HG02623 (cell line): Measurements from ENCODE around the gene GSTK1.
"Not testable (repeated sequence)": the region's sequence is repeated elsewhere in the genome, so short reads cannot be mapped to it uniquely, and the experiment has no call there.

ENCODE experiments used
- ATAC-seq: cut with Tn5 transposase; IDR thresholded peaks from one replicate; pipeline ENCODE4 v1.9.1; 2021; ENCODE audit warnings: moderate library complexity; ENCODE audit not compliant: unreplicated experiment

GSTK1 gene

DNA sequence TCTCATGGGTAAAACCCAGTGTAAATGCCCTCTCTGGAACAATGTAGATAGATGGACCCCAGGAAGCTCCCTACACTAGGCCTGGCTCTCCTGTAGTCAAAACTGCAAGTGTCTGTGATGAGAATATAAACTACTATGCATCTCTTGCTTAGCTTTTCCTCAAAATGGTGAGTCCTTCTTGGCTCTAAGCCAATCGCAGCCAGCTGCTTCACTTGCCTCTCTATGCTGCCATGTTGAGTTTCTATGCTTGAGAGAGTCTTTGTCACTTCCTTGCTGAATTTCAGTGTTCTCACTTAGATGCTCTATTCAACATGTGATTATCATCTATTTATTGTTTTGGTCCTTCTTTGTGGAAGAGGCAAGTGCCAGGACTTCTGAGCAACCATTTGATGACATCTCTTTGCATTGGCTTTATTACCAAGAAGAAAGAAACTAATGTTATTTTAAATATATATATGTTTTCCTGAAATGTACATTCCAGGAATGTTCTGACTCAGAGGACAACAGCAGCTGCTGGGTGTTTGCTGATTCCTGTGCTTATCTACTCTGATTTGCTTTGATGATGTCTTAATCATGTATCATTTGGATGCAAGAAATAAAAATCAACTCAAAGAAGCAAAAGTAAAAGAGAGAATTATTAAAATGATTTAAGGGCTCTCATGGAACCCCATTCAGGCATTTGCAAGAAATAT is 24.8 kb upstream of the GSTK1 start:
- no peak for ATAC-seq

DNA sequence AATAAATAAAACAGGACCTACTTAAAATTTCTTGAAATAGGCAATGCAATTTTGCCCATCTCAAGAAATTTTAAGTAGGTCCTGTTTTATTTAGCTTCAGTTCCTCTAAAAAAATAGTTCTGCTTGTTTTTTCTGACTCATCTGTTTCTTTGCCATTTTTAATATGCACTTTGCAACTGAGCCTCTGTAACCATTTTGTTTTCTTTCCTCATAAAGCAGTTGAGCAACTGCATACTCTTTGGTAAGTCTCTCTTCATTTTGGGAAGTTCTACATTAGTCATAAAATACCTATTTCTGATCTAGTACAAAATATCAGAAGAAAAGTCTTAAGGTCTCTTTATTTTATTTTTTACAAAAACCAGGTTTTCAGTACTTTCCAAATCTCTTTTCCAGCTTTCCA is 23.4 kb upstream of the GSTK1 start:
- no peak for ATAC-seq

DNA sequence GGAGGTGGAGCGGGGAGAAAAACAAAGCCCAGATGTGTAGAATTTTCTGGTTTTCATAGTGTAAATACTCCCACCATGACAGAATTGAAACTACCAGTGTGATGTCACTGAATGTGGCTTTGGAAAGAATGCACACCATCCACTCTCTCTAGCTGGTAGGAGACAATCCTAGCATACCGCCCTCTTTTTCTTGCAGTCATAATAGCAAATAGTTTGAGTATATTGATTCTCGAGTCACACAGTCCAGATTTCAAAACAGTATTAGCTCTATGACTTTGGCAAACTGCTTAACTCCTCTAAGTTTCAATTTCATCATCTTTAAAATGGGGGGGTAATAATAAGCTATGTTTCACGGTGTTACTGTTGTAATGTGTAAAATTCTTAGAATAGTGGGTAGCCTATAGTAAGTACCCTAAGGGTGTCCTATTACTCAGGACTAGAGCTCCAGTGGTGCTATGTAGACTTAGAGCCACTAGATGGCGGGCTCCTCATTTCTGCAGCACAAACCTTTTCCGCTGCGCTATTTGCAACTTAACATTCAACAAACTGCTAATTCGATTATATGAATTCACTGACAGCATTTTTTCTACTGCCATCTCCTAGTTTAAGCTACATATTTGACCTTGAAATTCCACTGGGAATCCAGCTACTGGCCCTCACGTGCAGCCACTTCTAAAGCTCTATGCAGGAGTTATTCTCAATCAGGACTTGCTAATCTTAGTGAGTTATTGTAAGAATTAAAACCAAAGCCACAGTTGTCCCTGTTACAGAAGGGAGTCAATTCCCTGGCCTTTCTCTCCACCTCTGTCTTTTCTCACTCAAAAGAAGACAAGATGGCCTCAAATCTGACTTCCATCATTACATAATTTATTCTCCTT is 22.7 kb upstream of the GSTK1 start:
- ATAC-seq, result peak; percentile 97

DNA sequence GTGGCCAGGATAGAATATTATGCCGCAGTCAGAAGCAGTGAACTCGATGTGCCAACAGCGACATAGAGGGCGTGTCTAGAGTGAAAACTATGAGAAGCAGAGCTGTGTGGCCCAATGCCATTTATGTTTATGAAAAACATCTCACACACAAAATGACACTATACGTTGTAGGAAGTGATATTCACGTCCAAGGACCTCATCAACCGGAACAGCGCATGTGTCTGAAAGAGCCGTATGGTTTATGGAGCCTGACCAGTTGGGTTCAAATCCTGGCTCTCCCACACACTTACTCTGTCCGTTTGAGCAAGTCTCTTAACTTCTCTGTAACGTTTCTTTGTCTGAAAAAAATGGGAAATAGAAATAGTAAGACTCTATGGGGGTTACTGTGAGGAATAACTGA is 20.9 kb upstream of the GSTK1 start:
- no peak for ATAC-seq

DNA sequence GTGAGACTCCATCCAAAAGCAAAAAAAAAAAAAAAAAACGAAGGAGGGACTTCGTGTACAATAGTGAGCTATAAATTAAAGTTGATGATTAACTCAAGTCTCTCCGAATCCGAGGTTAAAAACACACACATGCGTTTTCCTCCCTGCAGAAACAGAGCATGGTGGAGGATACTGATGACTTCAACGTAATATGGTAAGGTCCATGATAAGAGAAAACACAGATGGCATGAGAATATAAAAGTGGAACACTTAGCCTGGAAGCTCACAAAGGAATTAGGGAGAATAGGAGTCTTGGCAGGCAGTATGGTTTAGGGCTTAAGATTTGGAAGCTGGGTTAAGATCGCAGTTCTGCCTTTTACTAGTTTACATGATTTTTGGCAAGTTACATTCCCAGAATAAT is 20.1 kb upstream of the GSTK1 start:
- ATAC-seq, result no peak

DNA sequence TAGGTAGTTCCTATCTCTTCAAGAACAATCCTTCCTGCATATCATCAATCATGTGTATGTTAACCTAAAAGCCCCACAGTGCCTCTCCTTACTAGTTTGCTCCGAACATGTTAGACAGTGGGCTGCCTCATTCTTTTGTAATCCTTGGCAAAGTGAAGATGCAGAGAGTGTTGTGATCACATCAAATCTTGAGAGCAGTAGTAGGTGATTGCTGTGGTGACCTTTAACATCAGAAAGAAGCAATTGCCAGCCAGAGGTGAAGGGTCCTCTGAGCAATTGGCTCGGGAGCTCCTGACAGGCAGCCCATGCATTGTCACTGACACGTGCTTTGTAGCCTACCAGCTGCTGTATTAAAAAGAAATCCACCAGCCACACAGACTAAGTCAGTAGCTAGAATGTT is 19.6 kb upstream of the GSTK1 start:
- ATAC-seq, result no peak

DNA sequence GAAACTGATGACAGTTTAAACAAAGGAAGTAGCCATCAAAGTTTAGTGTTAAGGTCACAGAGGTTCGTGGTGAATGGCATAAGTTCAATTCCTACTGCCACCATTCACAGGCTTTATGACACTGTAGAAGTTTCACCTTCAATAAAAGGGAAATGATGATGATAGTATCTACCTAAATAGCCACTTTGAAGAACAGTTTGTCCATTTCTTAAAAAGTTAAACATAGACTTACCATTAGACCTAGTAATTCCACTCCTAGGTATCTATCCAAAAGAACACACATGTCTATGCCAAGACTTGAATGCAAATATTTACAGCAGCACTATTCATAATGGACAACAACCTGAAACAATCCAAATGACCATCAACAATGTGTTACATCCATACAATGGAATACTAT is 18.9 kb upstream of the GSTK1 start:
- ATAC-seq, result no peak

DNA sequence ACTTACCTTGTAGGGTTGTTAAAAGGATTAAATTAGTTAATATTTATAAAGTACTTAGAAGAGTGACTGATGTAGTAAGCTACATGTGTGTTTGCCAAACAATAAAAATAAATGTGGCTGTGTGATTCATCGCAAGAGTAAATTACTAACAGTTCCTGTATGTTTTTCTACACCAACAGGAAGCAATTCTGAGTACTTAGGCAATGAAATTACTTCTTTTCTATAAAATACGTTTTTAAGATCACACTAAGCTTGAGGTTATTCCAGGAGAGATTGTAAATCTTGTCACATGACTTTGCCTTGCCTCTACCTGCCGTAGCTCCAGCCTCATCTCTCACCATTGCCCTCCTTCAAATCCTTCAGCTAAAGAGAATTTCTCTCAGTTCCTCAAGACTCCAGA is 18.1 kb upstream of the GSTK1 start:
- no peak for ATAC-seq

DNA sequence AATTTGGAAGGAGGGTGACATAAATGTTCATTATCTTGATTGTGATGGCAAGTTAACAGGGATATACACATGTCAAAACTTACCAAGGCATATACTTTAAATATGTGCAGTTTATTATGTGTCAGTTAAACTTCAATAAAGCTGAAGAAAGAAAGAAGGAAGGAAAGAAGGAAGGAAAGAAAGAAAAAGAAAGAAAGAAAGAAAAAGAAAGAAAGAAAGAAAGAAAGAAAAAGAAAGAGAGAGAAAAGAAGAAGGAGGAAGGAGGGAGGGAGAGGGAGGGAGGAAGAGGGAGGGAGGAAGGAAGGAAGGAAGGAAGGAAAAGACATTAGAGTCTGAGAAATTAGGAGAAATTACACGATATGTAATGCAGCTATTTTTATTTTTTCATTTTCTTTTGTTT is 15.9 kb upstream of the GSTK1 start:
- no peak for ATAC-seq

DNA sequence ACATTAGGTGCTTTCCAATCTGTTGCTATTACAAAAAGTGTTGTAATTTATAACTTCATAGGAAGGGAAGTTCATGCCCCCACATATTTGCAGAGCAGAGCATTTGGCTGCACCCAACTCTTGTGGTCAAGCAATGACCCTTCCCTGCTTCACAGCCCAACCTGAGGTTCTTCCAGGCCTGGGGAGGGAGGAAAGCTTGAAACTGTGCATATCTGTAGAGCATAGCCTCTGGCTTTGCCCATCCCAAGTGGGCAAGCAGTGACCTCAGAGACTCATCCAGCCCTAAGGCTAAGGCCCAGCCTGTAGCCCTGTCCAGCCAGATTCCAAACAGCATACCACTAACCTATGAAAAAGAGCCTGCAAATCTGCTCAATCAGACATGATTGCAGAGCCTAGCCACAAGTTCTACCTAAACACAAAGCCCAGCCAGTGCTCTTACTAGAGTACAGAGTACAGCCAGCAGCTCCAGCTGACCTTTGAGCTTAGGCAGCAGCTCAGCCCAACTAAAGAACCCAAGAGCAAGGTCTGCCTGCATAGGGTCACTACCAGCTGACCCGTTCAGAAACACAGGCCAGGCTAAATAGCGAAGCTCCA is 14.4 kb upstream of the GSTK1 start:
- no peak for ATAC-seq

DNA sequence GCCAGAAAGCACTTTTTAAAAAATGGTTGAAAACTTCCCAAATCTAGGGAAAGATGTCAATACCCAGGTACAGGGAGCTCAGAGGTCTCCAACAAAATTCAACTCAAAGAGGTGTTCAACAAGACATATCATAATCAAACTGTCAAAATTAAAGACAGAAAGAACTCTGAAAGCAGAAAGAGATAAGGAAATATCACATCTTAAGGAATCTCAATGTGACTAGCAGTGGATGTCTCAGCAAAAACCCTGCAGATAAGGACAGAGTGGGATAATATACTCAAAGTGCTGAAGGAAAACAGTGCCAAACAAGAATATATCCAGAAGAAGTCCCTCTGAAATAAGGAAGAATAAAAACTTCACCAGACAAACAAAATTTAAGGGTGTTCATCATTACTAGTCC is 13.0 kb upstream of the GSTK1 start:
- no peak for ATAC-seq

DNA sequence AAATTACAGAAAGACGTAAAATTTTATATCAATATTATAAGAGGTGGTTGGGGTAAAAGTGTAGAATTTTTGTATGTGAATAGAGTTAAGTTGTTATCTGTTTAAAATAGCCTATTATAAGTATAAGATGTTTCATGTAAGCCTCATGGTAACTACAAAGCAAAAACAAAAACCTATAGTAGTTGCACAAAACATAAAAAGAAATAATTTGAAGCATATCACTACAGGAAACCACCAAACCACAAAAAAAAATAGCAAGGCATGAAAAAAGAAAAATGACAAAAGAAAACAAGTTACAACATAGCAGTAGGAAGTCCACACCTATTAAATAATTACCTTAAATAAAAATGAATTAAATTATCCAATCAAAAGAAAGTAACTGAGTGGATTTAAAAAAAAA is 12.4 kb upstream of the GSTK1 start:
- ATAC-seq, result no peak

DNA sequence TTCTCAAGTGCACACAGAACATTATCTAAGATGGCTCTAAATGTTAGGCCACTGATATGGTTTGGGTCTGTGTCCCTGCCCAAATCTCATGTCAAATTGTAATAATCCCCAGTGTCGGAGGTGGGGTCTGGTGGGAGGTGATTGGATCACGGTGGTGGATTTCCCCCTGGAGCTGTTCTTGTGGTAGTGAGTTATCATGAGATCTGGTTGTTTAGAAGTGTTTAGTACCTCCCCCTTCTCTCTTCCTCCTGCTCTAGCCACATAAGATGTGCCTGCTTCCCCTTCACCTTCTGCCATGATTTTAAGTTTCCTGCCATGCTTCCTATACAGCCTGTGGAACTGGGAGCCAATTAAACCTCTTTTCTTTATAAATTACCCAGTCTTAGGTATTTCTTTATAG is 11.2 kb upstream of the GSTK1 start:
- ATAC-seq, result no peak

DNA sequence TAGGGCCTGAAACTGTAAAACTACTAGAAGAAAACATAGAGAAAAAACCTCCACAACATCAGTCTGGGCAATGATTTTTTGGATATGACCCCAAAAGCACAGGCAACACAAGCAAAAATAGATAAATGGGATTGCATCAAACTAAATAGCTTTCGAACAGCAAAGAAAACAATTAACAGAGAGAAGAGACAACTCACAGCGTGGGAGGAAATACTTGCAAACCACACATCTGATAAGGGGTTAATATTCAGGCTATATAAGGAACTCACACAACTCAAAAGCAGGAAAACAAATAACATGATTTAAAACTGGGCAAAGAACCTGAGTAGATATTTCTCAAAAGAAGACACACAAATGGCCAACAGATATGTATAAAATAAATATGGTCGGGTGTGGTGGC is 7.7 kb upstream of the GSTK1 start:
- ATAC-seq, result no peak

DNA sequence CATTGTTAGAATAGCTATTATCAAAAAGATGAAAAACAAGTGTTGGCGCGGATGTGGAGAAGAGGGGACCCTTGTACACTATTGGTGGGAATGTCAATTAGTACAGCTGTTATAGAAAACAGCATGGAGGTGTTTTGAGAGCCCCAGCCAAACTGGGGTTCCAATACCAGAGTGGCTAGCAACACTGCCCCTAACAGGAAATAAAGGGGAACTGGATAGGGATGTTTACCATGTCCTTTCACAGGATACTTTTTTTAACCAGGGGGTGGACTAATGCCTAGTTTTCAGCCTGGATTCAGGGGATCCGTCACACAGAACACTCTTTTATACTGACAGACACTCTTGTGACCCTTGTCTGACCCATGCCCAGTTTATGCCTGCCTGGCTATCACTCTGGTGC is 6.9 kb upstream of the GSTK1 start:
- ATAC-seq, result no peak

DNA sequence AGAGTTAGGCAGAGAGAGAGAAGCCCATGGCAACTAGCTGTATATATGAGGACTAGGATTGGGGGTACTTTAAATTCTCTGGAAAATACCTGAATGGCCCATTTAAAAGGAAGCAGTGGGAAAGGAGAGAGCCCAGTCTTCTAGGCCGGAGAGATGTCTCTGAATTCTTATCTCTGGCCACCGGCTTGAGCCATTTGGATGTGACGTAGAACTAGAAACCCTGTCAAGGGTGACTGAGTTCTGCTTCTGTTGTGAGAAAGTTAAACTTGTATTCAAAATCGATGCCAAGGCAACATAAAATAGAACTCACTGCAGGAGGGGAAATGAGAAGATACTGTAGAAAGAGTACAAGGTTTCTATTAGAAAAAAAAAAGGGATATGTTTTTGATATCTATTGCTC is 6.3 kb upstream of the GSTK1 start:
- ATAC-seq, result peak; percentile 63

DNA sequence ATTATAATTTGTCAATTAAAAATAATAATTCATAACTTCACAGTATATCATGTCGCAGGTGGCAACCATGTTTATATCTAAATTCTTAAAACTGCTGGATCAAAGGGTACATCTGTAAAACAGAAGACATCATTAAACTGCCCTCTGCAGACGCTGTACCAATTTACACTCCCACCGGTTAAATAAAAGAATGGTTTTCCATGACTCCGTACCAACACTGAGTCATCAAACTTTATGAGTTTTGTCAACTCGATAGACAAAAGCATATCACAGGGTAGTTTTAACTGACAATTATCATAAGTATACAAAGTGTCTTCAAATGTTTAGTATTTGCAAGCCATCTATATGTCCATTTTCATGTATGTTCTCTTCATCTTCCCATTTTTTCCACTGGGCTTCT is 5.7 kb upstream of the GSTK1 start:
- ATAC-seq, result no peak

DNA sequence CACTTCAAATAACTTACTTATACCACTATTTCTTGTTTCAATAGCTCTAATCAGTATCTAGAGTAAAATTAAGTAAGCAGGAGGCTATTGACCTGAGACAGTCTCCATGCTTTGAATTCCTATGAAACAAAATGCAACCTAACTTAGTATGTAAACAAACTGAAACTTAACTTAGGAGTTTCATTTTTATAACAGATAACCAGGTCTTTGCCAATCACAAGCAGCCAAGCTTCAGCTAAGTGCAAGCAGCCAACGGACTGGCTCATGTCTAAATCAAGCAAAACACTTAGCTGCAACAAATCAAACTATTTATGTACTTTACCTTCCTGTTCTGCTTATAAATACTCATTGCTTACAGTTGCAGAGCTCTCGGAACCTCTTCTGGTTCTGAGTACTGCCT is 4.4 kb upstream of the GSTK1 start:
- peak; percentile 36 for ATAC-seq

DNA sequence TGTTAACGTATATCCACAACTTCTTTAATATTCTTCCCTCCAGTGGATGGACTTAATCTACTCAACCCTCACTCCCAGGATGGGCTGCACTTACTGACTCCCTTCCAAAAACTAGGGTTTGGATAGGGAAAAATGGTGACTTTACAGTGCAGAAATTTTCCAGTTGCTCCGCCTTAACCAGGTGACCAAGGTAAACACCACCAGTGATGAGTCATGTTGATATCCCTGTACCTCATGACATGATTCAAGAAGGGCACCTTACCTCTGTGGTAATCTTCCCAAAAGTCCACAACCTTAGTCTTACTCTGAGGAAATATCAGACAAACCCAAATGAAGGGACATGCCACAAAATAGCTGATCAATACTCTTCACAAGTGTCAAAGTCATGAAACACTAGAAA is 3.5 kb upstream of the GSTK1 start:
- ATAC-seq, result no peak

DNA sequence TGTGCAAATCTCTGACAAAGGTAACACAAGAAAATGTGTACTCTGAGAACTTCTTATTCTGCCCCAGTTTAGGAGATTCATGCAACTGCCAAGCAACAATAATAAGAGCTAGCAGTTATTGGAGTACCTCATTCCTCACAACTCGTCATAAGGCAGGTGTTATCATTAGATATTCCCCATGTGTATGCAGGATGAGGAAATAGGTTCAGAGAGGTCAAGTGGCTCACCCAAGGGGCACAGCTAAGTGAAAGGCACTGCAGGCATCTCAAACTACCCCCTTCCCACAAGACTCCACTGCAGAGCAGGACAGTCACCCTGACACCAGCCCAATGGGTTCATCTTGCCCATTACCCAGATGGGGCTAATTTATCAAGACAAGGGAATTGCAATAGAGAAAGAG is 1.3 kb upstream of the GSTK1 start:
- ATAC-seq, result no peak

DNA sequence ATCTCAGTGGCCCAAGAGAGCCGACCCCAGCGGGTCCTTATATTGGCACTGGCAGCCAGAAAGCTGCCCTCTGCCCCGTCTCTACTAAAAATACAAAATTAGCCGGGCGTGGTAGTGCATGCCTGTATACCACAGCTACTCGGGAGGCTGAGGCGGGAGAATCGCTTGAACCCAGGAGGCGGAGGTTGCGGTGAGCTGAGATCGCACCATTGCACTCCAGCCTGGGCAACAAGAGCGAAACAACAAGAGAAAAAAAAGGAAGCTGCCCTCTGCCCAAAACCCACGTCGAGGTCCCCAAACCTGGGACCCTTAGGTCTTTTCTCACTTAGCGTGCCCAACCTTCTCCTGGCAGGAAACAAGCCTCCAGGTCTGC is 941 bp downstream of the GSTK1 start:
- not testable (repeated sequence) for ATAC-seq

DNA sequence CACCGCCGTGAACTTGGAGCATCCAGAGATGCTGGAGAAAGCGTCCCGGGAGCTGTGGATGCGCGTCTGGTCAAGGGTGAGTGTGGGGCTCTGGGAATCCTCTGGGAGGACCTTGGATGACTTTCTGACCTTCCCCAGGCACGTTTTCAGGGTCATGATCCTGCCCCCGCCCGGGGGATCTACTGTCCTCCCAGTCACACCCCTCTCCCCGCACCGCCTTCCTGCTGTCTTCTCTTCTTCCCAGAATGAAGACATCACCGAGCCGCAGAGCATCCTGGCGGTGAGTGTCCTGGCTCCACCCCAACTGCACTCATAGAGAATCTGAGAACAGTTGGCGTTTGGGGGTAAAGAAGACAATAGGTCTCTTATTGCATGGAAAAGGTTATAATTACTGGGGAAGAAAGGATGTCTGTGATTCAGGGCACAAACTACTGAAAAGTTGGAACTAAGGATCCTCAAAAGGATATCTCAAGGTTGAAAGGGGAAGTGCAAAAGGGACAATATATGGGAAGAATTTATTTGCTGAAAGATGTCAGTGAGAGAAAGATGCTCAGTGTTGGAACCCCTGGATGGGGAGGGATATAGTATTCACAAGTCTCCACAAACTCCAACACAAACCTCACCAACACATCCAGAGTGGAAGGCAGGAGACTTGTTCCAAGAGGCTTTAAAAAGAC is 1.9 kb downstream of the GSTK1 start:
- ATAC-seq, result no peak
